ENCODE data around the gene RAP1B. TPM values are rescaled to one million over a fixed set of nuclear protein-coding genes. Genes with fewer than 3 reads are reported as not detected.
A peak's percentile ranks its signal among the peaks of the same experiment; 100 is the strongest.

The RAP1B gene
- total and polyA plus RNA-seq, 9 of the 15 experiments (the other 6 are each of a cell fraction or from before 2014, with no cell fraction given), result 107 to 309 (median 170) TPM

DNA sequence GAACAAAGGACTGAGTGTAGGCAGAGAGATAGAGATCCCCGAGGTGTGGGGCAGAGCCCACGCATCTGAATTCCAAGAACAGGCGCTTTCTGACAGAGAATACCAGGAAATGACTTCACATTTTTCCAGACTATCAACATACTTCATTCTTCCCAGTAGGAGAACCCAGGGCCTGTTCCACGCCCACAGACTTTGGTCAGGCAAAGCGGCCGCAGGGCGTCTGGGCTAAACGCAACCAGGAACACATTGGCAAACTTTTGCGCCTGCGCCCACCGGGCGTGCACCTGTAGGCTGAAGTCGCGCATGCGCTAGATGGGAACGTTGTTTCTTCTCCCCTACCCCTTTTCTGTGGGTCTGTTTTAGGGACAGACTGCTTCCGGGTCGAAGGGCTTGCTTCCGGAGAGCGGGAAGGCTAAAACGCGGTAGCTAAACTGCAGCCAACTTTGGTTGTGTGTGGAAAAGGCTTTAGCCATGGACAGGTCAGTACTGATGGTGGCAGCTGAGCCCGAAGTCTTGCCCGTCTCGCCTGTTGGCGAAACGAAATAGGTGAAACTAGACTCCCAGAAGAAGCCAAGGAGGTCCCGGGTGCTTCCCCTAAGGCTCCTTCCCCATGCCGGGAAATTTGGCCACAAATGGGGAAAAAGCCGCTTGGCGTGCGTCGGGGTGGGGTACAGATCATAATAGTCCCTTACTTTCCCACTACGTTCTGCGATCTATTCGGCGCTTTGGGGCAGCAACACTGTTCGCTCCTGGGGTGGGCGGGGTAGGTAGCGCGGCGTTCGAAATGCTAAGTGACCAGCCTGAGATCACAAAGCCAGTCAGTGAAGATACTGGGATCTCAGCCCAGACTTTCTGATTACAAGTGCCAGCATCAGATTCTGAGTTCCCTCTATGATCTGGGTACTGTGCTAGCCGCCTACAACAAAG is 76.2 kb downstream of the RAP1B start, which contains the start of gene NUP107 (continued):
- no peak for TF ChIP-seq ZNF766 (CRISPR knock-in tag; conservative IDR thresholded peaks at IDR 0.05)
- TF ChIP-seq, protein P1, sequence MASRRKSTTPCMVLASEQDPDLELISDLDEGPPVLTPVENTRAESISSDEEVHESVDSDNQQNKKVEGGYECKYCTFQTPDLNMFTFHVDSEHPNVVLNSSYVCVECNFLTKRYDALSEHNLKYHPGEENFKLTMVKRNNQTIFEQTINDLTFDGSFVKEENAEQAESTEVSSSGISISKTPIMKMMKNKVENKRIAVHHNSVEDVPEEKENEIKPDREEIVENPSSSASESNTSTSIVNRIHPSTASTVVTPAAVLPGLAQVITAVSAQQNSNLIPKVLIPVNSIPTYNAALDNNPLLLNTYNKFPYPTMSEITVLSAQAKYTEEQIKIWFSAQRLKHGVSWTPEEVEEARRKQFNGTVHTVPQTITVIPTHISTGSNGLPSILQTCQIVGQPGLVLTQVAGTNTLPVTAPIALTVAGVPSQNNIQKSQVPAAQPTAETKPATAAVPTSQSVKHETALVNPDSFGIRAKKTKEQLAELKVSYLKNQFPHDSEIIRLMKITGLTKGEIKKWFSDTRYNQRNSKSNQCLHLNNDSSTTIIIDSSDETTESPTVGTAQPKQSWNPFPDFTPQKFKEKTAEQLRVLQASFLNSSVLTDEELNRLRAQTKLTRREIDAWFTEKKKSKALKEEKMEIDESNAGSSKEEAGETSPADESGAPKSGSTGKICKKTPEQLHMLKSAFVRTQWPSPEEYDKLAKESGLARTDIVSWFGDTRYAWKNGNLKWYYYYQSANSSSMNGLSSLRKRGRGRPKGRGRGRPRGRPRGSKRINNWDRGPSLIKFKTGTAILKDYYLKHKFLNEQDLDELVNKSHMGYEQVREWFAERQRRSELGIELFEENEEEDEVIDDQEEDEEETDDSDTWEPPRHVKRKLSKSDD (conservative IDR thresholded peaks at IDR 0.05; ENCODE audit: low read length), result no peak
- TF ChIP-seq SRF (CRISPR knock-in tag; IDR thresholded peaks at IDR 0.05), result no peak
- no peak for TF ChIP-seq ZNF592 (IDR thresholded peaks at IDR 0.05)
- TF ChIP-seq HBP1 (CRISPR knock-in tag; IDR thresholded peaks at IDR 0.05), result no peak
- TF ChIP-seq CHD4 (IDR thresholded peaks at IDR 0.05; ENCODE audit: insufficient read depth, insufficient replicate concordance, low read depth, low read length, poor library complexity, severe bottlenecking), result no peak
- TF ChIP-seq, protein P2, sequence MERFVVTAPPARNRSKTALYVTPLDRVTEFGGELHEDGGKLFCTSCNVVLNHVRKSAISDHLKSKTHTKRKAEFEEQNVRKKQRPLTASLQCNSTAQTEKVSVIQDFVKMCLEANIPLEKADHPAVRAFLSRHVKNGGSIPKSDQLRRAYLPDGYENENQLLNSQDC (CRISPR knock-in tag; IDR thresholded peaks at IDR 0.05), result no peak
- TF ChIP-seq LARP7 (IDR thresholded peaks at IDR 0.05), result no peak
- no peak; the same call in 1 of the 2 replicates for TF ChIP-seq NFRKB (IDR thresholded peaks at IDR 0.05; ENCODE audit: low read depth)
- peak; percentile 32; the same call in 1 of the 2 replicates for TF ChIP-seq ZZZ3 (IDR thresholded peaks at IDR 0.05)
- TF ChIP-seq, protein P3, sequence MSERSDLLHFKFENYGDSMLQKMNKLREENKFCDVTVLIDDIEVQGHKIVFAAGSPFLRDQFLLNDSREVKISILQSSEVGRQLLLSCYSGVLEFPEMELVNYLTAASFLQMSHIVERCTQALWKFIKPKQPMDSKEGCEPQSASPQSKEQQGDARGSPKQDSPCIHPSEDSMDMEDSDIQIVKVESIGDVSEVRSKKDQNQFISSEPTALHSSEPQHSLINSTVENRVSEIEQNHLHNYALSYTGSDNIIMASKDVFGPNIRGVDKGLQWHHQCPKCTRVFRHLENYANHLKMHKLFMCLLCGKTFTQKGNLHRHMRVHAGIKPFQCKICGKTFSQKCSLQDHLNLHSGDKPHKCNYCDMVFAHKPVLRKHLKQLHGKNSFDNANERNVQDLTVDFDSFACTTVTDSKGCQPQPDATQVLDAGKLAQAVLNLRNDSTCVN (CRISPR knock-in tag; IDR thresholded peaks at IDR 0.05), result no peak
- TF ChIP-seq ELF1 (tag; IDR thresholded peaks at IDR 0.05), result peak; percentile 89
- TF ChIP-seq ZBTB2 (IDR thresholded peaks at IDR 0.05), result peak; percentile 97
- TF ChIP-seq MAFG (tag; conservative IDR thresholded peaks at IDR 0.05), result peak; percentile 51

Data from K562 (cell line).